Dendritic cell treated with granulocyte-macrophage colony-stimulating factor and Interleukin-4, amounts not matched to agents 40 ng/mL and 50 ng/mL, for 4 days (primary cell): ENCODE results near the gene ZFYVE28.
"Not testable (repeated sequence)": the region's sequence is repeated elsewhere in the genome, so short reads cannot be mapped to it uniquely, and the experiment has no call there.

Source experiments
- H3K27ac Mint-ChIP-seq: one replicate; pipeline ENCODE4 v1.8.0; 2022; ENCODE audit warnings: mild to moderate bottlenecking, mixed read lengths
- H3K27me3 Mint-ChIP-seq: one replicate; pipeline ENCODE4 v1.8.0; 2022; ENCODE audit warnings: mild to moderate bottlenecking, mixed read lengths
- H3K36me3 Mint-ChIP-seq: one replicate; pipeline ENCODE4 v1.8.0; 2022; ENCODE audit warnings: low read depth, mixed read lengths
- H3K4me1 Mint-ChIP-seq: one replicate; pipeline ENCODE4 v1.8.0; 2022; ENCODE audit warnings: low read depth, mixed read lengths
- H3K4me3 Mint-ChIP-seq: one replicate; pipeline ENCODE4 v1.8.0; 2022; ENCODE audit warnings: mild to moderate bottlenecking, moderate library complexity, mixed read lengths
- H3K9me3 Mint-ChIP-seq: one replicate; pipeline ENCODE4 v1.8.0; 2022; ENCODE audit warnings: mixed read lengths
- intact Hi-C: fragments of 100-400 bp; cut with micrococcal nuclease; formaldehyde crosslinking; loops from one replicate; pipeline ENCODE4 v1.15.0; 2022

ZFYVE28 gene

GRCh38 chr4:2438822-2439718 is 20.6 kb upstream of the ZFYVE28 start:
- no peak overlapping the region for H3K4me3 Mint-ChIP-seq
- no peaks in the 10 kb centered on the region for H3K9me3 Mint-ChIP-seq
- no peaks in the 10 kb centered on the region for H3K4me1 Mint-ChIP-seq
- intact Hi-C loops, result no loop called here
- H3K27ac Mint-ChIP-seq, result no peak overlapping the region
- H3K36me3 Mint-ChIP-seq, result no peaks in the 10 kb centered on the region
- no peaks in the 10 kb centered on the region for H3K27me3 Mint-ChIP-seq

- no peak overlapping the region for H3K4me3 Mint-ChIP-seq
- no peaks in the 10 kb centered on the region for H3K9me3 Mint-ChIP-seq
- H3K27me3 Mint-ChIP-seq, result peaks cover 5% of the 10 kb centered on the region
- no peaks in the 10 kb centered on the region for H3K4me1 Mint-ChIP-seq
- H3K36me3 Mint-ChIP-seq, result no peaks in the 10 kb centered on the region
- no peak overlapping the region for H3K27ac Mint-ChIP-seq
- intact Hi-C loops, result no loop called here
Measured at GRCh38 chr4:2437475-2438215, 19.2 kb upstream of the ZFYVE28 start.

- H3K27ac Mint-ChIP-seq, result no peak overlapping the region
- intact Hi-C loops, result no loop called here
- peaks cover 5% of the 10 kb centered on the region for H3K27me3 Mint-ChIP-seq
- H3K4me1 Mint-ChIP-seq, result no peaks in the 10 kb centered on the region
- H3K36me3 Mint-ChIP-seq, result no peaks in the 10 kb centered on the region
- H3K4me3 Mint-ChIP-seq, result no peak overlapping the region
- H3K9me3 Mint-ChIP-seq, result no peaks in the 10 kb centered on the region
Measured at GRCh38 chr4:2436761-2437474, 18.5 kb upstream of the ZFYVE28 start.

- intact Hi-C loops, result no loop called here
- no peaks in the 10 kb centered on the region for H3K4me1 Mint-ChIP-seq
- H3K27me3 Mint-ChIP-seq, result peaks cover 5% of the 10 kb centered on the region
- H3K9me3 Mint-ChIP-seq, result no peaks in the 10 kb centered on the region
- H3K4me3 Mint-ChIP-seq, result no peak overlapping the region
- H3K36me3 Mint-ChIP-seq, result no peaks in the 10 kb centered on the region
- no peak overlapping the region for H3K27ac Mint-ChIP-seq
Measured at GRCh38 chr4:2436301-2436700, 17.9 kb upstream of the ZFYVE28 start.

- H3K9me3 Mint-ChIP-seq, result no peaks in the 10 kb centered on the region
- H3K4me1 Mint-ChIP-seq, result no peaks in the 10 kb centered on the region
- H3K36me3 Mint-ChIP-seq, result no peaks in the 10 kb centered on the region
- H3K4me3 Mint-ChIP-seq, result no peak overlapping the region
- intact Hi-C loops, result no loop called here
- no peak overlapping the region for H3K27ac Mint-ChIP-seq
- H3K27me3 Mint-ChIP-seq, result peaks cover 5% of the 10 kb centered on the region
Measured at GRCh38 chr4:2434420-2434819, 16.0 kb upstream of the ZFYVE28 start.

GRCh38 chr4:2433609-2434350 is 15.3 kb upstream of the ZFYVE28 start:
- Mint-ChIP-seq H3K27ac (no peak overlapping the region), H3K9me3 (no peaks in the 10 kb centered on the region), H3K36me3 (no peaks in the 10 kb centered on the region), H3K4me3 (no peak overlapping the region), H3K4me1 (peaks cover 3% of the 10 kb centered on the region), H3K27me3 (peaks cover 7% of the 10 kb centered on the region)
- intact Hi-C loops, result no loop called here

- Mint-ChIP-seq H3K27me3 (peaks cover 9% of the 10 kb centered on the region), H3K36me3 (no peaks in the 10 kb centered on the region), H3K4me3 (no peak overlapping the region), H3K4me1 (peaks cover 10% of the 10 kb centered on the region), H3K27ac (no peak overlapping the region), H3K9me3 (no peaks in the 10 kb centered on the region)
- intact Hi-C loops, result no loop called here
Measured at GRCh38 chr4:2432991-2433530, 14.6 kb upstream of the ZFYVE28 start.

- intact Hi-C loops, result no loop called here
- no peak overlapping the region for H3K27ac Mint-ChIP-seq
- no peaks in the 10 kb centered on the region for H3K9me3 Mint-ChIP-seq
- no peak overlapping the region for H3K4me3 Mint-ChIP-seq
- peaks cover 11% of the 10 kb centered on the region for H3K4me1 Mint-ChIP-seq
- no peaks in the 10 kb centered on the region for H3K36me3 Mint-ChIP-seq
- H3K27me3 Mint-ChIP-seq, result peaks cover 11% of the 10 kb centered on the region
Measured at GRCh38 chr4:2432004-2432403, 13.6 kb upstream of the ZFYVE28 start.

- intact Hi-C loops, H3K9me3 Mint-ChIP-seq, H3K27ac Mint-ChIP-seq, H3K4me3 Mint-ChIP-seq, H3K36me3 Mint-ChIP-seq: not testable (repeated sequence)
- Mint-ChIP-seq H3K27me3 (peaks cover 11% of the 10 kb centered on the region), H3K4me1 (peaks cover 11% of the 10 kb centered on the region)
Measured at GRCh38 chr4:2429945-2430757, 11.7 kb upstream of the ZFYVE28 start.

GRCh38 chr4:2428496-2429213 is 10.2 kb upstream of the ZFYVE28 start:
- H3K4me1 Mint-ChIP-seq, result peaks cover 11% of the 10 kb centered on the region
- intact Hi-C loops, result no loop called here
- no peak overlapping the region for H3K27ac Mint-ChIP-seq
- H3K27me3 Mint-ChIP-seq, result peaks cover 8% of the 10 kb centered on the region
- H3K36me3 Mint-ChIP-seq, result no peaks in the 10 kb centered on the region
- H3K4me3 Mint-ChIP-seq, result no peak overlapping the region
- no peaks in the 10 kb centered on the region for H3K9me3 Mint-ChIP-seq

GRCh38 chr4:2427383-2428334 is 9.2 kb upstream of the ZFYVE28 start:
- H3K27ac Mint-ChIP-seq, result no peak overlapping the region
- intact Hi-C loops, result no loop called here

More at GRCh38 chr4:2427383-2428334, 9.2 kb upstream of the ZFYVE28 start:
- H3K9me3 Mint-ChIP-seq, result no peaks in the 10 kb centered on the region
- no peak overlapping the region for H3K4me3 Mint-ChIP-seq
- H3K4me1 Mint-ChIP-seq, result peaks cover 11% of the 10 kb centered on the region
- no peaks in the 10 kb centered on the region for H3K36me3 Mint-ChIP-seq
- peaks cover 9% of the 10 kb centered on the region for H3K27me3 Mint-ChIP-seq
